HUES6 (cell line): ENCODE measurements around the gene EPHA1.
"Not testable (repeated sequence)": the region's sequence is repeated elsewhere in the genome, so short reads cannot be mapped to it uniquely, and the experiment has no call there.

ENCODE experiments used
- H3K27ac ChIP-seq: 2 replicates; pipeline ENCODE4 v1.7.0; 2013; ENCODE audit warnings: low read depth, mild to moderate bottlenecking, low read length, inconsistent platforms
- H3K27me3 ChIP-seq: 2 replicates; pipeline ENCODE4 v1.6.1; 2013; ENCODE audit warnings: low read length; ENCODE audit not compliant: control insufficient read depth, insufficient read depth
- H3K36me3 ChIP-seq: 2 replicates; pipeline ENCODE4 v1.6.1; 2013; ENCODE audit warnings: low read length; ENCODE audit not compliant: control insufficient read depth, insufficient read depth
- H3K4me1 ChIP-seq: 2 replicates; pipeline ENCODE4 v1.6.1; 2013; ENCODE audit warnings: low read length; ENCODE audit not compliant: control insufficient read depth, insufficient read depth
- H3K4me3 ChIP-seq: 2 replicates; pipeline ENCODE4 v1.5.1; 2013; ENCODE audit warnings: low read depth, low read length
- H3K9ac ChIP-seq: one replicate; pipeline ENCODE4 v1.6.1; 2013; ENCODE audit warnings: mild to moderate bottlenecking, low read length
- H3K9me3 ChIP-seq: 2 replicates; pipeline ENCODE4 v1.6.1; 2013; ENCODE audit warnings: low read depth, low read length; ENCODE audit not compliant: control insufficient read depth, insufficient read depth

EPHA1 gene

GRCh38 chr7:143415742-143416397 is 7.2 kb upstream of the EPHA1 start:
- Histone ChIP-seq H3K36me3 (no peaks in the 10 kb centered on the region), H3K27me3 (no peaks in the 10 kb centered on the region), H3K27ac (no peak overlapping the region), H3K9ac (no peak overlapping the region), H3K9me3 (peaks cover 10% of the 10 kb centered on the region), H3K4me3 (no peak overlapping the region), H3K4me1 (peaks cover 49% of the 10 kb centered on the region)

GRCh38 chr7:143415209-143415608 is 6.6 kb upstream of the EPHA1 start:
- not testable (repeated sequence) for H3K4me3 ChIP-seq, H3K27ac ChIP-seq, H3K9me3 ChIP-seq, H3K9ac ChIP-seq, H3K36me3 ChIP-seq, H3K27me3 ChIP-seq
- H3K4me1 ChIP-seq, result peaks cover 55% of the 10 kb centered on the region

DNA sequence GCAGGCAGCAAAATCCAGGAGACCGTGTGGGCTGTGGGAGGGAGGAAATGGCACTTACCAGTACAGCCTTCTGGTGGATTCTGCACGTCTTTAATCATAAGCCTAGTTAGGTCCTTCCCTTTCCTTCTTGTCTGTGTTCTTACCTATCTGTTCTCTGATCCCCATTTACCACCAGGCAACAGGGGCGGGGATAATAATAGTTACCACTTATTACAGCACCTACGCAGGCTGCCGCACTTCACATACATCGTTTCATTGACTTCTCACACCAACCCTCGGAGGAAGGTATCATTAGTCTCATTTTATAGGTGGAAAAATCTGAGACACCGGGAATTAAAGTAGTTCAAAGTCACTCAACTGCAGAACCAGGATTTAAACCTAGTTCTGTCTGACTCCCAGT is 4.5 kb upstream of the EPHA1 start:
- Histone ChIP-seq H3K27me3 (no peaks in the 10 kb centered on the region), H3K9me3 (no peaks in the 10 kb centered on the region), H3K4me3 (no peak overlapping the region), H3K27ac (no peak overlapping the region), H3K9ac (no peak overlapping the region), H3K36me3 (no peaks in the 10 kb centered on the region), H3K4me1 (peaks cover 60% of the 10 kb centered on the region)

DNA sequence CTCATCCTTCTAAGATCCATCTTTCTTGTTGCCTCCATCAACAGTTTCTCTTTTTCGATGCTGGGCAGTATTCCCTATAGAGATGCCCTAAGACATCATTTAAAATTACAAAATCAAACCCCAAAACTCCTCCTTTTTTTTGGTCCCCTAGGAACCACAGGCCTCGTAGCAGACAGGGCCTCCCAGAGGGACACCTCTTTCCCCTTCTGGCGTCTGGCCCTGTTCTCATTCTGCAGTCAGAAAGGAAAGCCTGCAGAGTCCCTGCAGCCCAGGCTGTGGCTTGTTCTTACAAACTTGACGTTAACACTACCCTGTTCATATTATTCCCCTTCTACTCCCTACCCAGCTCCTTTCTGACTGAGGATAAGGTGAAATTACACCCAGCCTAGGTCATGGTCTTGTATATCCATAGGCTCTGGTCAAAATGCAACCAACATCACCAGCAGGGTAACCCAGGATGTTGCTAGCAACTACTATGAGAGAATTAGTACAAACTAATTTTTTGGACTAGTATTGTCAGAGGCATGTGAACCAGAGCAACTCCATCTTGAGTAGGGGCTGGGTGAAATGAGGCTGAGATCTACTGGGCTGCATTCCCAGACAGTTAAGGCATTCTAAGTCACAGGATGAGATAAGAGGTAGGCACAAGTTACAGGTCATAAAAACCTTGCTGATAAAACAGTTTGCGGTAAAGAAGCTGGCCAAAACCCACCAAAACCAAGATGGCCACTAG is 3.5 kb upstream of the EPHA1 start:
- H3K4me3 ChIP-seq, result no peak overlapping the region
- H3K27ac ChIP-seq, result no peak overlapping the region
- peaks cover 60% of the 10 kb centered on the region for H3K4me1 ChIP-seq

GRCh38 chr7:143410521-143411004 is 1.9 kb upstream of the EPHA1 start:
- Histone ChIP-seq H3K27ac (peak overlapping the region; percentile 41; the same call in 1 of the 2 replicates), H3K4me3 (peak overlapping the region; percentile 10; the same call in 1 of the 2 replicates), H3K9me3 (no peaks in the 10 kb centered on the region), H3K9ac (peak overlapping the region; percentile 41), H3K4me1 (peaks cover 71% of the 10 kb centered on the region), H3K27me3 (no peaks in the 10 kb centered on the region), H3K36me3 (peaks cover 4% of the 10 kb centered on the region; the same call in 1 of the 2 replicates)

More for the DNA sequence above, 3.5 kb upstream of the EPHA1 start:
- Histone ChIP-seq H3K9me3 (no peaks in the 10 kb centered on the region), H3K36me3 (no peaks in the 10 kb centered on the region), H3K27me3 (no peaks in the 10 kb centered on the region), H3K9ac (no peak overlapping the region)

GRCh38 chr7:143408252-143408685 is 387 bp downstream of the EPHA1 start:
- peak overlapping the region; percentile 84 for H3K4me3 ChIP-seq
- H3K27ac ChIP-seq, result peak overlapping the region; percentile 72; the same call in 1 of the 2 replicates
- H3K36me3 ChIP-seq, result peaks cover 20% of the 10 kb centered on the region
- no peaks in the 10 kb centered on the region for H3K27me3 ChIP-seq
- peak overlapping the region; percentile 86 for H3K9ac ChIP-seq
- H3K9me3 ChIP-seq, result no peaks in the 10 kb centered on the region
- H3K4me1 ChIP-seq, result peaks cover 70% of the 10 kb centered on the region

DNA sequence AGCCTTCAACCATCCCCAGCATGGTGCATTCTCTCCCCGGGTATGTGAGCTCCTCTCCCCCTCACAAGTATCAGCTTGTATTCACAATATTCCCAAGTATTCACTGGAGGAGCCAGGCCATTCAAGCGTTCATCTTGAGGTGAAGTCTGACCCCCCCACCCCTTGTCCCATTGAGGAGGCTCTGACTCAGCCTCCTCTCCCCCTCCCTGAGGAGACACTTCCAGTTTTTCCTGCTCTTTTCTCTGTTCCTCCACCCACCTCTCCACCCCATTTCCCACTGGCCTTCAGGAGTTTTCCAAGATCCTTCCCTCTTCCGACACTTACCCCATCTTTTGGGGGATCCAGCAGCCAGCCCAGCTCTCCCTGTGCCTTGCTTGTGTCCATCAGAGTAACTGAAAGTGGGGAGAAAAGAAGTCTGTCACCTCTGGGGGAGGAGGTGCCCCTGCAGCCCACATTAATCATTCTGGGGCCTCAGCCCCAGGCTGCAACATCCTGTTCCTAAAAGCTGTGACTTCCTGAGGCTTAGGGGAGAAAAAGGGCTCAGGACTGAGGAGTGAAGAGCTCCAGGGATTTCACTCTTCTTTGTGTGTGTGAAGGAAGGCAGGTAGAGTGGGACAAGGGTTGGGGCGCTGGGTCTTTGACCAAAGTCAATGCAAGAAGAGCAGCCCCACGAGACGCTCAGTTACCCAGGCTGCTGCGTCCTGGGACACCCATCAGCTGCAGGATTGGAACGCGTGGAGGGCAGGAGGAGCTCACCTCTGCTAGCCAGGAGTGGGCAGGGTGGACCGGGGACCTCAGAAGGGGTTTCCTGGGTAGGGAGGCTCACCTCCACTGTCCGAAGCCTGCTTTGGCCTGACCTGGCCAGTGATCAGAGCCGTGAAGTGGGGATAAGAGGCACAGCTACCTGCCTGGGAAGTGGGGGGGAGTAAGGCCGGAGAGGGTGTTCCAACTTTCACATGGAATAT is 1.1 kb downstream of the EPHA1 start:
- Histone ChIP-seq H3K4me3 (peak overlapping the region; percentile 84), H3K4me1 (peaks cover 63% of the 10 kb centered on the region), H3K36me3 (peaks cover 23% of the 10 kb centered on the region), H3K9me3 (no peaks in the 10 kb centered on the region), H3K9ac (peak overlapping the region; percentile 86), H3K27me3 (no peaks in the 10 kb centered on the region), H3K27ac (peak overlapping the region; percentile 72; the same call in 1 of the 2 replicates)

GRCh38 chr7:143406002-143406357 is 2.7 kb downstream of the EPHA1 start:
- Histone ChIP-seq H3K4me3 (peak overlapping the region; percentile 34), H3K27ac (peak overlapping the region; percentile 15; the same call in 1 of the 2 replicates), H3K4me1 (peaks cover 48% of the 10 kb centered on the region), H3K36me3 (peaks cover 34% of the 10 kb centered on the region), H3K27me3 (no peaks in the 10 kb centered on the region), H3K9me3 (no peaks in the 10 kb centered on the region), H3K9ac (peak overlapping the region; percentile 14)

DNA sequence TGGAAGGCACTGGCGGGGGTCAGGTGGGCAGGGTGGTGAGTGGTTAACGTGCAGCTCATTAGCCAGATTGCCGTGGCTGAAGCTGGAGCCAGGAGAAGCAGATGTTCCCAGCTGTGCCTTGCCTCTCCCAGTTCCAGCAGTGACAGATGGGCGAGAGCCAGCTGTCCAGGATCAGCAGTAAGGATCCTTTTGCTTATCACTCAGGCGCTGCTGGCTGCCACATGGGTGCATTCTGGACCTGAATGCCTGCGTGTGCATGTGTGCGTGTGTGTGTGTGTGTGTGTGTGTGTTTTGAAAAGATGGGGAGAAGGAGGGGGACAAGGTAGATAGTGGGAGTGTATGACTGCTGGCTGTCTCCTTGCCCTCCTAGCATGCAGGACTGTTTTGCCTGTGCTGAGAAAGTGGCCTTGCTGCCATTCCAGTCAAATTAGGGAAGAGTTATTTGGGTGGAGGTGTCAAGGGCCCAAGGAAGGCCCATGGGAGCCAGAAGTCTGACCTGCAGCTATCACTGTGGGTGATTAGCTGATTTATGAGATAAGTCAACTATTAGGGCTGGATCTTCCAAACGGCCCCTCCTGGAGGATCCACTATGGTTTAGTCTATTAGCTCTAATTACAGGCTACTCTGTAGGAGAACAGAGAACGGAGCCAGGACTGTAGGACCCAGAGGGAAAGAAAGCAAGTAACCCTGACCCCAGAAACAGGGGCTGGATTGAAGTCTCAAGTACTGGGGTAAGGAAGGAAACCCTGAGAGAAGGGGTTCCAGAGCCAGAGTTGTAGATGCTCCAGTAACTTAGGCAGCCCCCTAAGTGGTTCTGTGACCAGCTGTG is 3.3 kb downstream of the EPHA1 start:
- H3K9me3 ChIP-seq, result no peaks in the 10 kb centered on the region
- H3K9ac ChIP-seq, result peak overlapping the region; percentile 14
- H3K4me1 ChIP-seq, result peaks cover 44% of the 10 kb centered on the region
- no peaks in the 10 kb centered on the region for H3K27me3 ChIP-seq
- H3K36me3 ChIP-seq, result peaks cover 40% of the 10 kb centered on the region
- peak overlapping the region; percentile 15; the same call in 1 of the 2 replicates for H3K27ac ChIP-seq
- H3K4me3 ChIP-seq, result peak overlapping the region; percentile 34

DNA sequence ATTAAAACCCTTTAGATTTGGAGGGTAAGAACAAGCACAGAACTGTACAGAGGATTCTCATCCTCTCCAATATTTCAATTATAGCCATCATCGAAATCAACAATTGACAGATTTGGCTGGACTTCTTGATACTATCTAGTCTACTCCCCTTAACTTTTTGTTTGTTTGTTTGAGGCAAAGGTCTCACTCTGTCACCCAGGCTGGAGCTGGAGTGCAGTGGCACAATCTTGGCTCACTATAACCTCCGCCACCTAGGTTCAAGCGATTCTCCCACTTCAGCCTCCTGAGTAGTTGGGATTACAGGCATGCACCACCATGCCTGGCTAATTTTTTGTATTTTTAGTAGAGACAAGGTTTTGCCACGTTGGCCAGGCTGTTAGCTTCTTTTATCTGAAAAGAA is 6.4 kb downstream of the EPHA1 start:
- Histone ChIP-seq H3K36me3 (peaks cover 72% of the 10 kb centered on the region), H3K4me1 (peaks cover 24% of the 10 kb centered on the region)
- H3K9me3 ChIP-seq, H3K4me3 ChIP-seq, H3K27me3 ChIP-seq, H3K27ac ChIP-seq, H3K9ac ChIP-seq: not testable (repeated sequence)
